Mesothelial cell of epicardium (in vitro differentiated cells): ENCODE data around the gene SDK1. TPM values are rescaled to one million over a fixed set of nuclear protein-coding genes. Genes with fewer than 3 reads are reported as not detected.

Experiments
- DNase-seq, 2 experiments: peaks; one replicate each; pipeline ENCODE4 v3.0.0; 2021; ENCODE audit warnings: low spot score in 2 of 2; ENCODE audit not compliant: unreplicated experiment in 2 of 2
- H3K27ac Mint-ChIP-seq: 2 replicates; pipeline ENCODE4 v1.8.0; 2021; ENCODE audit warnings: mixed read lengths
- H3K27me3 Mint-ChIP-seq: 2 replicates; pipeline ENCODE4 v1.8.0; 2021; ENCODE audit warnings: low read depth, mixed read lengths
- H3K36me3 Mint-ChIP-seq: 2 replicates; pipeline ENCODE4 v1.8.0; 2021; ENCODE audit warnings: mixed read lengths
- H3K4me1 Mint-ChIP-seq: 2 replicates; pipeline ENCODE4 v1.8.0; 2021; ENCODE audit warnings: mixed read lengths
- H3K4me3 Mint-ChIP-seq: 2 replicates; pipeline ENCODE4 v1.8.0; 2021; ENCODE audit warnings: mild to moderate bottlenecking, moderate library complexity, mixed read lengths
- H3K9me3 Mint-ChIP-seq: 2 replicates; pipeline ENCODE4 v1.8.0; 2021; ENCODE audit warnings: mixed read lengths
- CTCF ChIP-seq: fragments of 200-600 bp; sonication (generic); IDR thresholded peaks from one replicate; pipeline ENCODE4 v1.5.0; 2021; ENCODE audit warnings: antibody characterized with exemption; ENCODE audit not compliant: unreplicated experiment
- total RNA-seq: library from RNA; stranded (reverse); gene quantifications from 3 replicates; pipeline ENCODE4 v1.2.1, GENCODE V29; 2021

Gene SDK1
- total RNA-seq, 1 donor from 2014 or later: 12.8 TPM

GRCh38 chr7:4203626-4204512 is 902.8 kb downstream of the SDK1 start:
- peak overlapping the region; percentile 67 for H3K27ac Mint-ChIP-seq
- peaks cover 19% of the 10 kb centered on the region for H3K4me1 Mint-ChIP-seq
- no peaks in the 10 kb centered on the region for H3K9me3 Mint-ChIP-seq
- DNase-seq: no peak
- no peaks in the 10 kb centered on the region for H3K27me3 Mint-ChIP-seq
- H3K36me3 Mint-ChIP-seq: no peaks in the 10 kb centered on the region
- H3K4me3 Mint-ChIP-seq: peak overlapping the region; percentile 20
- no peak for TF ChIP-seq CTCF

GRCh38 chr7:4204513-4205165 is 903.6 kb downstream of the SDK1 start:
- peaks cover 19% of the 10 kb centered on the region for H3K4me1 Mint-ChIP-seq
- H3K9me3 Mint-ChIP-seq: no peaks in the 10 kb centered on the region
- no peaks in the 10 kb centered on the region for H3K36me3 Mint-ChIP-seq
- DNase-seq: no peak
- H3K27me3 Mint-ChIP-seq: no peaks in the 10 kb centered on the region
- H3K4me3 Mint-ChIP-seq: peak overlapping the region; percentile 59
- no peak for TF ChIP-seq CTCF
- no peak overlapping the region for H3K27ac Mint-ChIP-seq

- no peak for TF ChIP-seq CTCF
- Mint-ChIP-seq H3K27me3 (no peaks in the 10 kb centered on the region), H3K27ac (no peak overlapping the region), H3K4me1 (peaks cover 19% of the 10 kb centered on the region), H3K9me3 (no peaks in the 10 kb centered on the region), H3K36me3 (peaks cover 2% of the 10 kb centered on the region), H3K4me3 (no peak overlapping the region)
- DNase-seq: no peak
Measured at GRCh38 chr7:4205828-4206227, 904.8 kb downstream of the SDK1 start.

DNA sequence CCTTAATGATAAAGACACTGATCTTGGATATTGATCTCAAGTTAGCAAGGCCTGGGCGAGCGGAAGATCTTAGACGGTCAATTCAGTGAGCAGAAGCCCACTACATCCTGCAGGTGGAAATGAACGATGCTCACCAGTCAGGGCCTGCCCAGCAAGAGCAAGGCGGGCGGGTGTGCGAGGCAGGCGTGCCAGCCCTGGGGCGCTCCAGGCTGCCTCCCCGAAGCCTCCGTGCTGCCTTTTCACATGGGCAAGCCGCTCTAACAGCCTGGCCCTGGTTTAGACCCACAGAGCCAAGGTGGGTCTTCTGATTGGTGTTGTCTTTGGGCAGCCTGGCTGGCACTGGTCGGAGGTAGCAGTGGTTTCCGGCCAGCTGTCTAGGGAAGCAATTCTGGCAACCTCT is 906.0 kb downstream of the SDK1 start:
- Mint-ChIP-seq H3K9me3 (no peaks in the 10 kb centered on the region), H3K27me3 (no peaks in the 10 kb centered on the region), H3K27ac (no peak overlapping the region), H3K4me1 (peaks cover 19% of the 10 kb centered on the region), H3K36me3 (peaks cover 4% of the 10 kb centered on the region), H3K4me3 (no peak overlapping the region)
- TF ChIP-seq CTCF: no peak
- DNase-seq: no peak

- Mint-ChIP-seq H3K27ac (no peak overlapping the region), H3K9me3 (no peaks in the 10 kb centered on the region), H3K4me3 (no peak overlapping the region), H3K36me3 (peaks cover 4% of the 10 kb centered on the region), H3K4me1 (peaks cover 13% of the 10 kb centered on the region), H3K27me3 (no peaks in the 10 kb centered on the region)
- no peak for TF ChIP-seq CTCF
- DNase-seq: no peak
Measured at GRCh38 chr7:4208086-4208485, 907.0 kb downstream of the SDK1 start.
